ENCODE results near the gene C11orf24. TPM values are rescaled to one million over a fixed set of nuclear protein-coding genes. Genes with fewer than 3 reads are reported as not detected.

The C11orf24 gene
- total and polyA plus RNA-seq, 2 experiments from 2014 or later = 19.2 to 35.3 TPM

DNA sequence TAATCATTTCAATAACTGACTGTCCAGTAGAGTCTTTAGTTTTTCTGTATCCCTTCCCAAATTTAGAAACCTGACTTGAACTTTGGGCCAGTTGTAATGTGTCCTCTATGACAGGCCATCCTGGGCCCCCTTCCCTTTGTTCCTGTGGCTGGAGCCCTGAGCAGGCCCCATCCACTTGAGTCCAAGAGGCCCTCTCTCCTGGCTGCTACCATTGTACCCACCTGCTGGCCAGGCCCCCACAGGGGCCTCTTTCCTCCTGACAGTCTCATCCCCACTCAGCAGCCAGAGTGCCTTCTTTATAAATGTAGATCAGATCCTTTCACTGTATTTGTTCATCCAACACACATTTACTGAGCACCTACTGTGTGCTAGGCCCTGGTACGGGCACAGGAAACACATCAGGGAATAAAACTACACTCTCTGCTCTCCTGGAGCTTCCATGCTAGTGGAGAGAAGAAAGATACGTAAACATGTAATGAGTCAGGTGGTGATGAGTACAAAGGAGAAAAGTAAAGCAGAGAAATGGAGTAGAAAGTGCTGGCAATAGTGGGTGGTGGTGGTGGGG is 37.9 kb upstream of the C11orf24 start:
- peak in 1 of 2 donors; percentile 55 for DNase-seq (ENCODE audit: low read depth in 1 of 2, low spot score in 1 of 2)
- no peak for TF ChIP-seq CTCF (IDR thresholded peaks at IDR 0.05; ENCODE audit: low read depth, low read length)
- Histone ChIP-seq H3K4me3 (no peak overlapping the region), H3K27me3 (no peaks in the 10 kb centered on the region), H3K36me3 (no peaks in the 10 kb centered on the region), H3K27ac (peak overlapping the region; percentile 72), H3K9me3 (ENCODE audit: low read depth) (no peaks in the 10 kb centered on the region), H3K4me1 (ENCODE audit: low read depth) (peaks cover 19% of the 10 kb centered on the region)

- no peak for DNase-seq (ENCODE audit: low read depth in 1 of 2, low spot score in 1 of 2)
- peaks cover 10% of the 10 kb centered on the region for H3K4me1 ChIP-seq (ENCODE audit: low read depth)
- H3K27me3 ChIP-seq = no peaks in the 10 kb centered on the region
- no peak overlapping the region for H3K4me3 ChIP-seq
- TF ChIP-seq CTCF (IDR thresholded peaks at IDR 0.05; ENCODE audit: low read depth, low read length) = no peak
- H3K36me3 ChIP-seq = no peaks in the 10 kb centered on the region
- no peaks in the 10 kb centered on the region for H3K9me3 ChIP-seq (ENCODE audit: low read depth)
- H3K27ac ChIP-seq = peak overlapping the region; percentile 35
These were observed 36.3 kb upstream of the C11orf24 start for GRCh38 chr11:68308068-68308467.

DNA sequence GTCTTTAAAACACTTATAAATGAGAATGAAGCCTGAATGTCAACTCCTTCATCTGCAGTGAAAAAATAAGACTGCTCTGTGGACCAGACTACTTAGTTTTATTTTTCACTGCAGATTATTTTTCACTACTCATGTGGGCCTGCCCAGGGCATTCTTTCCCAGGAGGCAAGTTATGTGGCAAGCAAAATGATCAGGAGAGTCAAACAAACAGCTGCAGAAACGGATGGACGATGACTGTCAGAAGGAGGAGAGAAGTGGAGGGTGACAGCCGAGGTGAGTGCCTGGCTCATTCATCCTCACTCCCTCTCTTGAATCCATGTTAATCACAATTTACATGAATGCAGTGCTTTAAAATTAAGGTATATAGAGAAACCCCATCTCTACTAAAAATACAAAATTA is 34.9 kb upstream of the C11orf24 start:
- no peak for DNase-seq (ENCODE audit: low read depth in 1 of 2, low spot score in 1 of 2)

DNA sequence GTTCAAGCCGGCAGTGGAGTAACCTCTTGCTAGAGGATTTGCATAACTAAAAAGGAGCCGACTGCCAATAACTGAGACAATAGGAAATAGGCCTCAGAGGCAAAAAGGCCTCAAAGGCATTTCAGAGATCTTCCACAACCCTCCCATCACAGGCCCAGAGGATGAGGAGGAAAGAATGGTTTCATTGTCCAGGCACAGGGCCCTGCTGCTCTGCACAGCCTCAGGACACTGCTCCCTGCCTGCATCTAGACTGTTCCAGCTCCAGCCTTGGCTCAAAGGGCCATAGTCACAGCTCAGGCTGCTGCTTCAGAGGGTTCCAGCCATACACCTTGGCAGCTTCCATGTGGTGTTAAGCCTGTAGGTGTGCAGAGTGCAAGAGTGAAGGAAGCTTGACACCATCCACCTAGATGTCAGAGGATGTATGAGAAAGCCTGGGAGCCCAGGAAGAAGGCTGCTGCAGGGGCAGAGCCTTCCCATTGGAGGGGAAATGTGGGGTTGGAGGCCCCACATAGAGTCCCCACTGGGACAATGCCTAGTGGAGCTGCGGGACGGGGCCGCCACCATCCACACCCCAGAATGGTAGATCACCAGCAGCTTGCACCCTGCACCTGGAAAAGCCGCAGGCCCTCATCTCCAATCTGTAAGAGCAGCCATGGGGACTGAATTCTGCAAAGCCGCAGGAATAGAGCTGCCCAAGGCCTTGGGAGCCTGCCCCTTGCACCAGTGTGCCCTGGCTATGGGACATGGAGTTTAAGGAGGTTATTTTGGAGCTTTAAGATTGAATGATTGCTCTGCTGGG is 32.4 kb upstream of the C11orf24 start:
- no peak for DNase-seq (ENCODE audit: low read depth in 1 of 2, low spot score in 1 of 2)
- no peak overlapping the region for H3K27ac ChIP-seq
- TF ChIP-seq CTCF (IDR thresholded peaks at IDR 0.05; ENCODE audit: low read depth, low read length) = no peak

More for the DNA sequence above, 34.9 kb upstream of the C11orf24 start:
- H3K27me3 ChIP-seq = no peaks in the 10 kb centered on the region
- H3K27ac ChIP-seq = no peak overlapping the region
- peaks cover 10% of the 10 kb centered on the region for H3K4me1 ChIP-seq (ENCODE audit: low read depth)
- H3K9me3 ChIP-seq (ENCODE audit: low read depth) = no peaks in the 10 kb centered on the region
- no peak for TF ChIP-seq CTCF (IDR thresholded peaks at IDR 0.05; ENCODE audit: low read depth, low read length)
- H3K36me3 ChIP-seq = no peaks in the 10 kb centered on the region
- no peak overlapping the region for H3K4me3 ChIP-seq

GRCh38 chr11:68303083-68303482 is 31.3 kb upstream of the C11orf24 start:
- Histone ChIP-seq H3K27me3 (no peaks in the 10 kb centered on the region), H3K4me1 (ENCODE audit: low read depth) (no peaks in the 10 kb centered on the region), H3K27ac (no peak overlapping the region), H3K9me3 (ENCODE audit: low read depth) (no peaks in the 10 kb centered on the region), H3K4me3 (no peak overlapping the region), H3K36me3 (no peaks in the 10 kb centered on the region)
- TF ChIP-seq CTCF (IDR thresholded peaks at IDR 0.05; ENCODE audit: low read depth, low read length) = no peak
- no peak for DNase-seq (ENCODE audit: low read depth in 1 of 2, low spot score in 1 of 2)

More for the DNA sequence above, 32.4 kb upstream of the C11orf24 start:
- no peak overlapping the region for H3K4me3 ChIP-seq
- peaks cover 1% of the 10 kb centered on the region for H3K4me1 ChIP-seq (ENCODE audit: low read depth)
- H3K27me3 ChIP-seq = no peaks in the 10 kb centered on the region
- H3K9me3 ChIP-seq (ENCODE audit: low read depth) = no peaks in the 10 kb centered on the region
- H3K36me3 ChIP-seq = no peaks in the 10 kb centered on the region
